HG02759 (cell line): Measurements from ENCODE around the gene ABCA2.

Experiments used
- ATAC-seq: cut with Tn5 transposase; IDR thresholded peaks from one replicate; pipeline ENCODE4 v1.9.1; 2021; ENCODE audit warnings: mild to moderate bottlenecking, moderate library complexity; ENCODE audit not compliant: unreplicated experiment

The ABCA2 gene

DNA sequence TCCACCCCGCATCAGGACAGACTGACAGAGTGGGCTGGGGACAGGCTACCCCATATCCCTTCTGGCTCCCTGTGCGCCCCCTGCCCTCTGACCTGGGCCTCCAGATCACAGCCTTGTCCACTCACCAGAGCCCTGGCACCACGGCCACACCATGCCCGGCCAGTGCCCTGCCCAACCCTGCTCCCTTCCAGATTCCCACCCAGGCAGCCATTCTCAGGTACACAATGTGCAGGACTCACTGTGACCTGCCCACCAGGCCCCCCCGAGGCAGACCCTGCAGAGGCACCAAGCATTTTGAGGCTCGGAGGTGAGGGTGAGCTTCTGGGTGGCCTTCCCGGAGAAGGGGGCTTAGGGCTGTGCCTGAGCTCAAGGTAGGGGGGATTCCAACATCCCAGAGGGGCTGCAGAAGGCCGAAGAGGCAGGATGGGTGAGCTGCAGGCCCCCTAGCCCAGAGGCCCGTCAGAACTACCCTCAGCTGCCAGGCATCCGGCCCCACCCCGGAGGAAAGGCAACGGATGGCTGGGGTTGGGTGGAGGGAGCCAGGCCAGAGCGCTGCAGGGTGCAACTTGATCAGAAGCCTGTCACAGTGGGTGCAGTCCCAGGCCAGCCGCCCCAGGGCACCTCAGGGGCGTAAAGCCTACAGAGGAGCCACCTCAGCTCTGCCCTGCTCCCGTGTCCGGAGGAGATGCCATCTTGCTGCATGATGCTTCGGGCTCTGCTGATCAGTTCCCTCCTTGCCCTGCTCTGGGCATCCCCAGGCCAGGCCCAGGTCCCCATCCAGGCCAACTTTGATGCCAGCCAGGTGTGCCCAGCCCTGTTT is 45.6 kb downstream of the ABCA2 start, which contains the start of gene LCNL1:
Gene LCNL1 (plus strand): TSS at position 762 of the 820 bp plus-strand sequence. CDS start 594 bp downstream, outside the sequence.
- ATAC-seq, result no peak

DNA sequence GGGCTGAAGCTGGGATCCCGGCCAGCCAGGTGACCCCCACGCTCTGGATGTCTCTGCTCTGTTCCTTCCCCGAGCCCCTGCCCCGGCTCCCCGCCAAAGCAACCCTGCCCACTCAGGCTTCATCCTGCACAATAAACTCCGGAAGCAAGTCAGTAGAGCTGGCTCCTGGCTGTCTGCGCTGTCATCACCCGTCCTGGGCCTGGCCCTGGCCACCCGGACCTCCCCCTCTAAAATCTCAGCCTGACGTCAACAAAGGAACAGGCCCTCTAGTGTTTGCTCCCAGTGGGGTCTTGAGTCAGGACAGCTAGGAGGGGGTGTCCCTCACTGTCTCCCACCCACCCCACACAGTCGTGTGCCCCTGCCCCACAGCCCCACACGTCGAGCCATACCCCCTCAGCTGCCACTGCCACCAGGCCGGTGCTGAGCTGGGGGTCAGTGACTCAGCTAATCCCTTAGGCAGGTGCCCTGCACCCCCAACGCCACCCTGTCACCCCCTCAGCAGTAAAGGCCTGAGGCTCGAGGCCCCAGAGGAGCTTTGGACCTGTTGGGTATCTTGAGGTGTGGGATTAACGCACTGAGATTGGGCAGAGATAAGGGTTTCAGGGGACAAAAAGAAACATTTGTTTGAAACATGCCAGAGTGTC is 46.3 kb downstream of the ABCA2 start:
- ATAC-seq, result no peak

- no peak for ATAC-seq
Observed at GRCh38 chr9:136980669-136981478, 47.2 kb downstream of the ABCA2 start.

GRCh38 chr9:136979769-136980587 is 48.1 kb downstream of the ABCA2 start:
- no peak for ATAC-seq

- ATAC-seq, result no peak
Observed at GRCh38 chr9:136978865-136979544, 49.0 kb downstream of the ABCA2 start.

DNA sequence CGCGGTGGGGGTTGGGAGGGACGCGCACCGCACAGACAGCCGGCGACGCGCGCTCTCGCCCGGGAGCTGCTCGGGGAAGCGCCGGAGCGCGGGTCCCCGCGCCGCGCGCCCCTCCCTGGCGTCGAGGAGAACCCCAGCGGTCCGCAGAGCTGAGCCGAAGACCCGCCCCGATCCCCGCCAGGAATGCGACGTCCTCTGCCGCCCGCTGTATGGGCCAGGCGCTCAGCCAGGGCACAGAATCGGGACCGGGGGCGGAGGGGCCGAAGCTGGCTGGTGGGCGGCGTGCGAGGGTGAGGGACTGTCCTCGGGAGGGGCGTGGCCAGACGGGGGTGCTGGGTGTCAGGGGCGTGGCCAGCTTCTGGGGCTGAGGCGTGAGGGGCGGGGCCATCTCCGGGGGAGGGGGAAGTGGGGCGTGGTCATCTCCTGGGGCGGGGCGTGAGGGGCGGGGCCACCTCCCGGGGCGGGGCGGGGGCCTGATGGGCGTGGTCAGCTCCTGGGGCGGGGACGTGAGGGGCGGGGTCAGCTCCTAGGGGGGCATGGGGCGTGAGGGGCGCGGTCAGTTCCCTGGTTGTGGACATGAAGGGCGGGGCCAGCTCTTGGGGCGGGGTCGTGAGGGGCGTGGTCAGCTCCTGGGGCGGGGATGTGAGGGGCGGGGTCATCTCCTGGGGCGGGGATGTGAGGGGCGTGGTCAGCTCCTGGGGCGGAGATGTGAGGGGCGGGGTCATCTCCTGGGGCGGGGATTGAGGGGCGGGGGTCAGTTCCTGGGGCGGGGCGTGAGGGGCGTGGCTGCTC is 49.8 kb downstream of the ABCA2 start:
- ATAC-seq, result no peak

- no peak for ATAC-seq
Observed at GRCh38 chr9:136977649-136978072, 50.4 kb downstream of the ABCA2 start.

- no peak for ATAC-seq
Observed at GRCh38 chr9:136977223-136977622, 50.8 kb downstream of the ABCA2 start, which contains the start of gene PTGDS. PTGDS (plus strand) TSS chr9:136977504; CDS start chr9:136977579, 75 bp downstream.

DNA sequence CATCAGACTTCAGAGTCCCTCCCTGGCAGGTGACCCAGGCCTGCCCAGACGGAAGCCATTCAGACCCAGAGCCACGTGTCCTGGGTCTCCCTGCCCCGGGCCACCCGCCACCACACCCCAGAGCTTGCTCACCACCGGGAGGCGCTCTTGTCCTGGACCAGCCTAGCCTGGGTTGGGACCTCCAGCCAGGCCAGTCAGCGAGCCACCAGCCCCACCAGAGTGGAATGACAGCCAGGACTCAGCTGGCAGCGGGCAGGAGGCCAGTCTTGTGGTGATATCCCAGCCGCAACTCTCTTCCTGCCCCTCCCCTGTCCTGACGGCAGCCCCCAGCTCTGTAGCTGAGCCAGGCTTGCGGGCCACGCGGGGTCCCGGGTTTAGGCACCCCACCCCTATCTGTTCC is 52.4 kb downstream of the ABCA2 start:
- ATAC-seq, result no peak

DNA sequence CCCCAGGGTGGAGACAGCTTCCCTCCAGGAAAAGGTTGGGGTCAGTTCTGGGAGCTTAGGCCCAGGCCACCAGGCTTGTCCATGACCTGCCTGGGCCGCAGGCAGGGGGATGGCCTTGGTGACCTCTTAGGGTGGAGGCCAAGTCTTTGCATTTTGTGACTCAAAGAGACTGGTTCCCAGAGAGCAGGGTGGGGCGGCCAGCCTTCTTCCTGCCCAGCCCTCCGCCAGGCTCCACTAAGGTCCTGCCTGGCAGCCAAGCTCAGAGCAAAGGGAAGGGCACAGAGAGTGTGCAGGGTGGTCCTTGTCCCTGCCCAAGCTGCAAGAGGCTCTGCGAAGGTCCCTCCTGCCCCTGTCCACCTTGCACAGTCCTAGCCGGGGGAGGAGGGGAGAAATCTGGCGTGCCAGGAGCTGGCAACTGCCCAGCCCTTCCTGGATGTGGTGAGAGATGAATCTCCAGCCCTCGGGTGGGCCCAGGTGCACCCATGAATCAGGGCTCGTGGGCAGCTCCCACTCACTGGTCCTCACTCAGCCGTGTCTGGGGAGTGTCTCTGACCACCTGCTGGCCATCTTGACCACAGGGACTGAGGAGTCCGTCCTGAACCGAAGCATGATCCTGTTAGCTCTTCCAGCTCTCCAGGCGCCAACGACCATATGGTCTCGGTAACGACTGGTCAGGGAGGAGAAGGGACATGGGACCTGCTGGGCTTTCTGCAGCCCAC is 53.1 kb downstream of the ABCA2 start:
- ATAC-seq, result no peak

DNA sequence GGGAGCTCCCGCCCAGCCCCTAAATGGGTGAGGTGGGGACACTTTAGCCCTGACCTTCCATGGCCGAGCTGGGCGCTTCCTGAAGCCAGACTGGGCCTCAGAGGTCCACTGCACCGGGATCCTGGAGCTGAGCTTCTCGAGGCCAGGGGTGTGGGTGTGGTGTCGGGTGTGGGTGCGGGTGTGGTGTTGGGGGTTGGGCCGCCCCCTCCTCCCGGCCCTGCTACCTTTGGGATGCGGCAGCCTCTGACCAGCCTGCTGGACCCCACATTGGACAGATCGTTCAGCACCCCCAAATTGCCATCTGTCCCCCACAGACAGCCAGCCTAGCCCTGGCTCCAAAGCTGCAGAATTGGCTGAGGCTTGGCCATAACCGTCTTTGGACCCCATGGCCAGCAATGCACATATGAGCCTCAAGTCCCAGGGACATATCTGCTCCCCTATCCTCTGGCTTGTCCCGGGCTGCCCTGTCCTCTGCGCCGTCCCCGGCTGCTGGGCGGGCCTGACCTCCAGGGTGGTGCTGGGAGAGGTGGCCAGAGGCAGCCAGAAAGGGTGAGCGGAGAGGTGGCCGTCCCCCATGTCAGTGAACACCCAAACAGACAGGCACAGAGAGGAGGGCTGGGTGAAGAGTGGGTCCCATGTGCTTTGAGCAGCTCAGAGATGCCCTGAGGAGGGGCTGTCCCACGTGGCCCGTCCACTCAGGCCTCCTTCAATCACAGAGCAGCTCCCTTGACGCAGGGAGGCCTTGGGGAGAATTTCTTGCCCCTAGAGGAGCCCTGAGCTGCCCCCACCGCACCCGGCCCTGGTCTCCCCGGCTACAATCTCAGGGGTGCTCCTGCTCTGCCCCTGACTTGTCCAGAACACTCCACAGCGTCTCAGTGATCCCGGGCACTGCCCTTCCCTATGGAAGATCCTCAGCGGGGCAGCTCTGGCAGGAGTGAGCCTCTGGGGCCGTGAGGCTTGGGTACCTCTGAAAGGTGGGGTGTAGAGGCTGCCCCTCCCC is 54.1 kb downstream of the ABCA2 start:
- no peak for ATAC-seq

- no peak for ATAC-seq
Observed at GRCh38 chr9:136972743-136973142, 55.3 kb downstream of the ABCA2 start.

GRCh38 chr9:136972335-136972734 is 55.7 kb downstream of the ABCA2 start:
- no peak for ATAC-seq

- ATAC-seq, result no peak
Observed at GRCh38 chr9:136971746-136972145, 56.3 kb downstream of the ABCA2 start.

DNA sequence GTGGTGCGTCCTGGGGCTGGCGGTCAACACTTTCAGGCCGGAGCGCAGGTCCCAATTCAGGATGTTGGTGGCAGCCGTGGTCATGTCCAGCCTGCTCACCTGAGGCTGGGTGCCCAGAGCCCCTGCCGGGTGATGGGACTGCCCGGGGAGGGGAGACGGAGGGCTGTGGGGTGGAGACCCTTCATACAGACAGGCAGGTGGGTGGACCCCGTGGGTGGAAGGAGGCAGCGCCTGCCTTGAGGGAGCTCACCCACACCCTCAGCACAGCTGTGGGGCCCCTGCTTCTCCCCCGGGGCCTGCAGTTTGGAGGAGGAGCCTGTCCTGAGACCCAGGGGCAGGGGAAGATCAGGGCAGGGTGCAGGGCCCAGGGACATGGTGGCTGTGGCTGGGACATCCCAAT is 57.7 kb downstream of the ABCA2 start:
- ATAC-seq, result no peak

DNA sequence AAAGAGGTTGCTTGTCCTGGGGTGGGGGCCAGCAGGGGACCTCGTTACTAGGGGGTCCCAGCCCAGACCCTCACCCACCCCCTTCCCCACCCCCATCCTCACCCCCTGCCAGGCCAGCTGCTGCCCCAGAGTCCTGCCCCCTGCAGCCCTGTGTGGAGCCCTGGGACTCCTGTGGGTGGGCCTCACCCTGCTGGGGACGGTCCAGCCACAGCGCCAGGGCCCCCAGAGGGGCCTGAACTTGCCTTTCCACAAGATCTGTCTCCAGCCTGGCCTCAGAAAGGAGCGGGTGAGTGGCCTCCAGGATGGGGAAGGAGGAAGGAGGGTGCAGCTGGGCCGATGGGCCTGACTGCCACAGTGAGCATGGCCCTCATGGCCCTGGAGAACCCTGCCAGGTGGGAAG is 58.3 kb downstream of the ABCA2 start:
- ATAC-seq, result no peak

DNA sequence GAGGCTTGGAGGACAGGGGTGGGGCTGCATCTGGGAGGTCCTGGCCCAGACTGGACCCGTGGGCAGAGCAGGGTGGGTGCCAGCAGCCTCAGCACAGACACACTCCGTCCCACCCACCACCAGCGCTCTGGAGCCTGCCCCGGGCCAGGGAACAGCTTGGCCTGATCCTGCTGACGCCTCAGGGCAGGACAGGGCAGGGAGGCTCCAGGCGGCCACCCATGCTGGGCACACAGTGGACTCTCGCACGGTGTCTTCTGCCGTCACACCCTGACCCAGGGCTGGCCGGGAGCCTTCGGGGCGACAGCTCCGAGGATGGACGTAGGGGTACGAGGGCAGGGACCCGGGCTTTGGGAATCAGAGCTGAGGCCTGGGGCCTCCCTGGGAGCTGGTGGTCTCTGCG is 58.9 kb downstream of the ABCA2 start:
- no peak for ATAC-seq
